Measurements from ENCODE around the gene KIAA0040. TPM values are rescaled to one million over a fixed set of nuclear protein-coding genes. Genes with fewer than 3 reads are reported as not detected.

KIAA0040 gene
- total and polyA plus RNA-seq, 4 experiments from 2014 or later, result 28.7 to 53.8 (median 34.9) TPM

GRCh38 chr1:175176246-175176645 lies 16.3 kb downstream of the KIAA0040 start:
- no peak overlapping the region for H3K27ac ChIP-seq (ENCODE audit: low read depth, low read length)
- DNase-seq, result no peak
- CTCF ChIA-PET (ENCODE audit: partially characterized antibody), result interaction anchor here (1.0 to 1.9 kb wide), 3 partner anchors 12 to 142 kb away, joined by 4 to 6 read pairs (median 4); no protein-coding TSS in a partner anchor
- H3K4me1 ChIP-seq (ENCODE audit: insufficient read depth, low read length), result peaks cover 52% of the 10 kb centered on the region
- Mint-ChIP-seq H3K27ac (peak overlapping the region in 2 of 7 donors; percentile 27 to 52), H3K9me3 (peaks cover 0 to 2% (median 0%) of the 10 kb centered on the region in 8 donors), H3K36me3 (peaks cover 71 to 77% of the 10 kb centered on the region in 2 donors), H3K4me3 (no peak overlapping the region), H3K4me1 (peaks cover 53 to 85% (median 70%) of the 10 kb centered on the region in 4 donors), H3K27me3 (no peaks in the 10 kb centered on the region)
- POLR2A ChIA-PET (ENCODE audit: partially characterized antibody), result interaction anchor here (1.2 kb wide), 1 partner anchor 14 kb away, joined by 5 read pairs; no protein-coding TSS in a partner anchor
- H3K36me3 ChIP-seq (ENCODE audit: insufficient read depth, low read length), result peaks cover 32% of the 10 kb centered on the region
- H3K9me3 ChIP-seq (ENCODE audit: control insufficient read depth in 1 of 2, low read length in 2 of 2), result no peaks in the 10 kb centered on the region
- intact Hi-C loops (cut with micrococcal nuclease), result no loop called here
- H3K4me3 ChIP-seq (ENCODE audit: low read length in 2 of 2), result no peak overlapping the region
- H3K27me3 ChIP-seq (ENCODE audit: insufficient read depth, low read length), result no peaks in the 10 kb centered on the region

GRCh38 chr1:175174309-175175102 lies 18.1 kb downstream of the KIAA0040 start:
- Mint-ChIP-seq H3K27ac (peak overlapping the region; percentile 42 to 89 (median 84)), H3K4me3 (peak overlapping the region in 5 of 8 donors; percentile 8 to 65 (median 45)), H3K4me1 (peaks cover 60 to 87% (median 74%) of the 10 kb centered on the region in 4 donors), H3K27me3 (no peaks in the 10 kb centered on the region), H3K9me3 (no peaks in the 10 kb centered on the region), H3K36me3 (peaks cover 79 to 82% of the 10 kb centered on the region in 2 donors)
- no peaks in the 10 kb centered on the region for H3K9me3 ChIP-seq (ENCODE audit: control insufficient read depth in 1 of 2, low read length in 2 of 2)
- H3K4me3 ChIP-seq (ENCODE audit: low read length in 2 of 2), result no peak overlapping the region
- no peak overlapping the region for H3K27ac ChIP-seq (ENCODE audit: low read depth, low read length)
- intact Hi-C loops (cut with micrococcal nuclease), result loop anchor here (5.0 kb wide), 1 partner anchor 33 kb away; no protein-coding TSS in a partner anchor
- H3K36me3 ChIP-seq (ENCODE audit: insufficient read depth, low read length), result peaks cover 32% of the 10 kb centered on the region
- ChIA-PET CTCF (ENCODE audit: partially characterized antibody) (interaction anchor here (1.4 to 2.3 kb wide), 6 partner anchors 10 to 143 kb away, joined by 4 to 15 read pairs (median 8); no protein-coding TSS in a partner anchor), POLR2A (ENCODE audit: partially characterized antibody) (interaction anchor here (0.8 to 1.1 kb wide), 4 partner anchors 15 to 36 kb away, joined by 3 to 6 read pairs (median 3); no protein-coding TSS in a partner anchor)
- peaks cover 49% of the 10 kb centered on the region for H3K4me1 ChIP-seq (ENCODE audit: insufficient read depth, low read length)
- no peaks in the 10 kb centered on the region for H3K27me3 ChIP-seq (ENCODE audit: insufficient read depth, low read length)
- DNase-seq, result peak in 3 of 5 donors; percentile 18 to 35 (median 22)

GRCh38 chr1:175173531-175173930 lies 19.0 kb downstream of the KIAA0040 start:
- H3K4me1 ChIP-seq (ENCODE audit: insufficient read depth, low read length), result peaks cover 47% of the 10 kb centered on the region
- H3K36me3 Mint-ChIP-seq, result peaks cover 78 to 84% of the 10 kb centered on the region in 2 donors
- intact Hi-C loops (cut with micrococcal nuclease), result loop anchor here (5.0 kb wide), 1 partner anchor 34 kb away; no protein-coding TSS in a partner anchor
- DNase-seq, result no peak
- no peaks in the 10 kb centered on the region for H3K27me3 ChIP-seq (ENCODE audit: insufficient read depth, low read length)
- H3K4me1 Mint-ChIP-seq, result peaks cover 59 to 87% (median 73%) of the 10 kb centered on the region in 4 donors
- no peaks in the 10 kb centered on the region for H3K9me3 Mint-ChIP-seq
- H3K9me3 ChIP-seq (ENCODE audit: control insufficient read depth in 1 of 2, low read length in 2 of 2), result no peaks in the 10 kb centered on the region
- peak overlapping the region in 6 of 7 donors; percentile 9 to 88 (median 70) for H3K27ac Mint-ChIP-seq
- no peak overlapping the region for H3K4me3 ChIP-seq (ENCODE audit: low read length in 2 of 2)
- ChIA-PET POLR2A (ENCODE audit: partially characterized antibody) (interaction anchor here (0.8 kb wide), 1 partner anchor 16 kb away, joined by 3 read pairs; no protein-coding TSS in a partner anchor), CTCF (ENCODE audit: partially characterized antibody) (interaction anchor here (0.7 to 2.3 kb wide), 9 partner anchors 9 to 144 kb away, joined by 3 to 15 read pairs (median 6); no protein-coding TSS in a partner anchor)
- H3K27me3 Mint-ChIP-seq, result no peaks in the 10 kb centered on the region
- peaks cover 27% of the 10 kb centered on the region for H3K36me3 ChIP-seq (ENCODE audit: insufficient read depth, low read length)
- no peak overlapping the region for H3K4me3 Mint-ChIP-seq
- no peak overlapping the region for H3K27ac ChIP-seq (ENCODE audit: low read depth, low read length)

GRCh38 chr1:175172503-175172902 lies 20.1 kb downstream of the KIAA0040 start:
- H3K36me3 ChIP-seq (ENCODE audit: insufficient read depth, low read length), result peaks cover 22% of the 10 kb centered on the region
- Mint-ChIP-seq H3K27me3 (no peaks in the 10 kb centered on the region), H3K27ac (peak overlapping the region in 5 of 7 donors; percentile 10 to 79 (median 53)), H3K4me3 (no peak overlapping the region), H3K4me1 (peaks cover 58 to 87% (median 71%) of the 10 kb centered on the region in 4 donors), H3K9me3 (no peaks in the 10 kb centered on the region), H3K36me3 (peaks cover 77 to 85% of the 10 kb centered on the region in 2 donors)
- ChIA-PET POLR2A (ENCODE audit: partially characterized antibody) (no interaction called here), CTCF (ENCODE audit: partially characterized antibody) (interaction anchor here (1.1 to 3.9 kb wide), 2 partner anchors 17 to 22 kb away, joined by 3 to 27 read pairs; no protein-coding TSS in a partner anchor)
- intact Hi-C loops (cut with micrococcal nuclease), result loop anchor here (5.0 kb wide), 1 partner anchor 35 kb away; no protein-coding TSS in a partner anchor
- no peaks in the 10 kb centered on the region for H3K27me3 ChIP-seq (ENCODE audit: insufficient read depth, low read length)
- no peak overlapping the region for H3K4me3 ChIP-seq (ENCODE audit: low read length in 2 of 2)
- H3K4me1 ChIP-seq (ENCODE audit: insufficient read depth, low read length), result peaks cover 39% of the 10 kb centered on the region
- no peak overlapping the region for H3K27ac ChIP-seq (ENCODE audit: low read depth, low read length)
- H3K9me3 ChIP-seq (ENCODE audit: control insufficient read depth in 1 of 2, low read length in 2 of 2), result no peaks in the 10 kb centered on the region
- DNase-seq, result no peak

- H3K27ac ChIP-seq (ENCODE audit: low read depth, low read length), result no peak overlapping the region
- H3K4me3 ChIP-seq (ENCODE audit: low read length in 2 of 2), result no peak overlapping the region
- peaks cover 76 to 85% of the 10 kb centered on the region in 2 donors for H3K36me3 Mint-ChIP-seq
- H3K9me3 Mint-ChIP-seq, result no peaks in the 10 kb centered on the region
- CTCF ChIA-PET (ENCODE audit: partially characterized antibody), result interaction anchor here (1.1 to 3.9 kb wide), 4 partner anchors 9 to 21 kb away, joined by 3 to 27 read pairs (median 4); no protein-coding TSS in a partner anchor
- peak overlapping the region in 1 of 8 donors; percentile 13 for H3K4me3 Mint-ChIP-seq
- intact Hi-C loops (cut with micrococcal nuclease), result loop anchor here (5.0 kb wide), 1 partner anchor 36 kb away; no protein-coding TSS in a partner anchor
- no peaks in the 10 kb centered on the region for H3K9me3 ChIP-seq (ENCODE audit: control insufficient read depth in 1 of 2, low read length in 2 of 2)
- peak overlapping the region in 6 of 7 donors; percentile 22 to 82 (median 54) for H3K27ac Mint-ChIP-seq
- DNase-seq, result no peak
- peaks cover 57 to 92% (median 70%) of the 10 kb centered on the region in 4 donors for H3K4me1 Mint-ChIP-seq
- H3K27me3 Mint-ChIP-seq, result no peaks in the 10 kb centered on the region
- peaks cover 37% of the 10 kb centered on the region for H3K4me1 ChIP-seq (ENCODE audit: insufficient read depth, low read length)
- peaks cover 24% of the 10 kb centered on the region for H3K36me3 ChIP-seq (ENCODE audit: insufficient read depth, low read length)
- POLR2A ChIA-PET (ENCODE audit: partially characterized antibody), result interaction anchor here (1.0 to 2.1 kb wide), 2 partner anchors 18 to 38 kb away, joined by 3 to 9 read pairs; no protein-coding TSS in a partner anchor
- H3K27me3 ChIP-seq (ENCODE audit: insufficient read depth, low read length), result no peaks in the 10 kb centered on the region
Measured at GRCh38 chr1:175171036-175171913, 21.3 kb downstream of the KIAA0040 start.

GRCh38 chr1:175169286-175170018 lies 23.1 kb downstream of the KIAA0040 start:
- ChIA-PET CTCF (ENCODE audit: partially characterized antibody) (interaction anchor here (0.6 to 3.9 kb wide), 9 partner anchors 10 to 148 kb away, joined by 3 to 27 read pairs (median 3); no protein-coding TSS in a partner anchor), POLR2A (ENCODE audit: partially characterized antibody) (interaction anchor here (0.9 to 2.1 kb wide), 4 partner anchors 9 to 40 kb away, joined by 3 to 9 read pairs (median 4); no protein-coding TSS in a partner anchor)
- Mint-ChIP-seq H3K9me3 (no peaks in the 10 kb centered on the region), H3K27me3 (no peaks in the 10 kb centered on the region), H3K27ac (peak overlapping the region; percentile 37 to 85 (median 71)), H3K4me3 (no peak overlapping the region), H3K4me1 (peaks cover 50 to 76% (median 60%) of the 10 kb centered on the region in 4 donors), H3K36me3 (peaks cover 72 to 87% of the 10 kb centered on the region in 2 donors)
- Histone ChIP-seq H3K27me3 (ENCODE audit: insufficient read depth, low read length) (no peaks in the 10 kb centered on the region), H3K9me3 (ENCODE audit: control insufficient read depth in 1 of 2, low read length in 2 of 2) (no peaks in the 10 kb centered on the region), H3K36me3 (ENCODE audit: insufficient read depth, low read length) (peaks cover 38% of the 10 kb centered on the region), H3K4me1 (ENCODE audit: insufficient read depth, low read length) (peaks cover 30% of the 10 kb centered on the region), H3K4me3 (ENCODE audit: low read length in 2 of 2) (no peak overlapping the region), H3K27ac (ENCODE audit: low read depth, low read length) (no peak overlapping the region)
- DNase-seq, result no peak
- intact Hi-C loops (cut with micrococcal nuclease), result loop anchor here (2.0 to 5.0 kb wide), 2 partner anchors 21 to 38 kb away; no protein-coding TSS in a partner anchor

Data from CD4-positive, alpha-beta memory T cell (primary cell).